Neural progenitor cell (in vitro differentiated cells): ENCODE data around the gene SGO2.

Experiments used
- EZH2 ChIP-seq: fragments of 200-600 bp; sonication (generic); IDR thresholded peaks from 2 replicates; pipeline ENCODE4 v1.6.1; 2017; ENCODE audit warnings: antibody characterized with exemption, mild to moderate bottlenecking, moderate library complexity
- TF ChIP-seq, protein P1 (sequence below): fragments of 200-600 bp; sonication (generic); IDR thresholded peaks from 2 replicates; pipeline ENCODE4 v1.5.1; 2017; ENCODE audit warnings: antibody characterized with exemption, mild to moderate bottlenecking

DNA sequence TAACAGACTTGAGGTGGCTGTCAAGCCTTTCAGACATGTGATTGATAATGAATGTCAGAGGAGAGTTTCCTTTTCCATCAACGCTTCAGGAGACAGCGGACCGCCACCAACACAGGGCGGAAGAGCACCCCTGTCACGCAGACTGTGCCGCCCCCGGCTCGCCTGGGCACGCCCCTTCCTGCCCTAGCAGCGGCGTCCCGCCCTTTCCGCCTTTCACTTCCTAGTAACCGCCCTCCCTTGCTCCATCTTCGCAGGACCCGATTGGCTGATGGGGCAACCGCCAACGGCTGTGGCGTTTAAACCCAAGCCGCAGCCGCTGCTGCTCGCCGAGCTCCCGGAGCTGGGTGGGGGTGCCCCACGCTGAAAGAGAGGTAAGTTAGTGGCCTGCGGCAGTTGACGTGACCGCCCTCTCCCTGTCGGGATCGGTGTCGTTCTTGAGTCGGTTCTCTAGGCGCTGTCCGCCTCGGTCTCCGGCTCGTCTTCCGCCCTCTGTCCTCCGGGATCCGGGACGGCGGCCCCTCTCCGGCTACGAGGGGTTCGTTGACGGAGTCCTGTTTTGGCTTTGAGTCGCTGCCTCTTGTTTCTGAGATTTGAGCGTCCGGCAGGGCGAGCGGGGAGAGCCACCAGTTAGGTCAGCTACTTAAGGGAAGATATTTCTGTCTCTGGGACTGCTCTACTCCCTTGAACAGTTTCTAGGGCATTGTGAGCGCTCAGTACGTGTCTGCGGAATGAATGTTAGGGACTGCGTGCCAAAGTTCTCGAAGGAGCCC, at the start of gene SGO2:
- TF ChIP-seq, protein P1, sequence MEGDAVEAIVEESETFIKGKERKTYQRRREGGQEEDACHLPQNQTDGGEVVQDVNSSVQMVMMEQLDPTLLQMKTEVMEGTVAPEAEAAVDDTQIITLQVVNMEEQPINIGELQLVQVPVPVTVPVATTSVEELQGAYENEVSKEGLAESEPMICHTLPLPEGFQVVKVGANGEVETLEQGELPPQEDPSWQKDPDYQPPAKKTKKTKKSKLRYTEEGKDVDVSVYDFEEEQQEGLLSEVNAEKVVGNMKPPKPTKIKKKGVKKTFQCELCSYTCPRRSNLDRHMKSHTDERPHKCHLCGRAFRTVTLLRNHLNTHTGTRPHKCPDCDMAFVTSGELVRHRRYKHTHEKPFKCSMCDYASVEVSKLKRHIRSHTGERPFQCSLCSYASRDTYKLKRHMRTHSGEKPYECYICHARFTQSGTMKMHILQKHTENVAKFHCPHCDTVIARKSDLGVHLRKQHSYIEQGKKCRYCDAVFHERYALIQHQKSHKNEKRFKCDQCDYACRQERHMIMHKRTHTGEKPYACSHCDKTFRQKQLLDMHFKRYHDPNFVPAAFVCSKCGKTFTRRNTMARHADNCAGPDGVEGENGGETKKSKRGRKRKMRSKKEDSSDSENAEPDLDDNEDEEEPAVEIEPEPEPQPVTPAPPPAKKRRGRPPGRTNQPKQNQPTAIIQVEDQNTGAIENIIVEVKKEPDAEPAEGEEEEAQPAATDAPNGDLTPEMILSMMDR, result peak; percentile 12
- TF ChIP-seq EZH2, result no peak
